Spleen (tissue), 7 donors: Measurements from ENCODE around the gene WIPI1.

Experiments
- CTCF ChIP-seq, 11 experiments: fragments of 200-600 bp in 7 of 11; fragments of 450-650 bp in 4 of 11; sonication (generic) in 4 of 11; IDR thresholded peaks in 8 of 11; conservative IDR thresholded peaks in 3 of 11; 1 replicate in 7 of 11; 2 replicates in 4 of 11; pipeline versions ENCODE4 v1.4.0 to v1.8.0; 2016 to 2021; ENCODE audit warnings: antibody characterized with exemption in 11 of 11, inconsistent platforms in 4 of 11, mild to moderate bottlenecking in 1 of 11
- POLR2A ChIP-seq, 3 donors: fragments of 450-650 bp; IDR thresholded peaks; one replicate each; pipeline ENCODE4 v1.5.1; 2017; ENCODE audit warnings: antibody characterized with exemption in 3 of 3, mild to moderate bottlenecking in 1 of 3
- POLR2AphosphoS5 ChIP-seq, 3 donors: sonication (generic); formaldehyde crosslinking; IDR thresholded peaks; one replicate each; pipeline ENCODE4 v1.5.1; 2017; ENCODE audit warnings: antibody characterized with exemption in 3 of 3
- donor health status: DM: no; HTN: no; CAD: no; lungs with moderate emphysema.
- donor health status: DM: no; HTN: no; CAD: no.
- donor health status: DM: no; HTN: no; CAD: no.

- TF ChIP-seq POLR2AphosphoS5 (IDR thresholded peaks at IDR 0.05) (no peak), CTCF (IDR thresholded peaks at IDR 0.05 in 8 of 11, conservative IDR thresholded peaks at IDR 0.05 in 3 of 11) (no peak), POLR2A (IDR thresholded peaks at IDR 0.05) (no peak)
Measured at GRCh38 chr17:68427575-68427974, 29.7 kb downstream of the WIPI1 start.
